Cerebellar cortex (tissue), 1 donor: ENCODE results near the gene MMGT1.
A peak's percentile ranks its signal among the peaks of the same experiment; 100 is the strongest.
"Not testable (repeated sequence)": the region's sequence is repeated elsewhere in the genome, so short reads cannot be mapped to it uniquely, and the experiment has no call there.

Source experiments
- DNase-seq: peaks from one replicate; pipeline ENCODE4 v3.0.0-alpha.2; 2015; ENCODE audit warnings: low spot score

The MMGT1 gene

DNA sequence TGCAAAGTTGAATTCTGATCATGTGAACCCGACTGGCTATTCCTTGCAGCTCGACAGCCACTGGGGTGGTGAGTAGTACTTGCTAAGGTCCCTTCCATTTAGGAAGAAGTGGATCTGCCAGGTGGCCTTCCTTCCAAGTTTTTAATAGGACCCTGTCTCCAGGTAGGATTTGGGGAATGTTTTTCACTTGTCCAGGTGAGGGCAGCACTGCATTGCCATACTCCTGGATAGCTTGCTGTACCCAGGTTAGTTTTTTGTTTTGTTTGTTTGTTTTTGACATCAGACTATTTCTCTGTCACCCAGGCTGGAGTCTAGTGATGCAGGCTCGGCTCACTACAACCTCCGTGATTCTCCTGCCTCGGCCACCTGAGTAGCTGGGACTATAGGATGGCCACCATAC lies 50.4 kb downstream of the MMGT1 start:
- no peak for DNase-seq

DNA sequence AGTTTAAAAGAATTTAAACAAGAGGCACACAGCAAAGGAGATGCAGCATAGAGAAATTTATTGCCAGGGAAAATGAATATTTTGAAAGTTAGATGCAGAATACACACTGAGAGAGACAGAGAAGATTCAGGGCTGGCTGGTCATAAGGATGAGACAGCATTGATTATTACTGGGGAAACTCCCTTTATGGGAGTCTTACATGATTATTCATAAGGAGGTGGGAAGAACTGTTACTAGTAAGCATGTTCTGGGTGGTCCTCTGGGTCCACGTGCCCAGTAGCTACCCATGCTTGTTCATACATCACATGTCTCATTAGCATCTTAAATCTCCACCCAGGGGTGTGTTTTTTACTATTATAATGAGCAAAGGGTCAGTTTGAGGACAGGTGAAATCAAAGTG lies 53.3 kb downstream of the MMGT1 start:
- not testable (repeated sequence) for DNase-seq

DNA sequence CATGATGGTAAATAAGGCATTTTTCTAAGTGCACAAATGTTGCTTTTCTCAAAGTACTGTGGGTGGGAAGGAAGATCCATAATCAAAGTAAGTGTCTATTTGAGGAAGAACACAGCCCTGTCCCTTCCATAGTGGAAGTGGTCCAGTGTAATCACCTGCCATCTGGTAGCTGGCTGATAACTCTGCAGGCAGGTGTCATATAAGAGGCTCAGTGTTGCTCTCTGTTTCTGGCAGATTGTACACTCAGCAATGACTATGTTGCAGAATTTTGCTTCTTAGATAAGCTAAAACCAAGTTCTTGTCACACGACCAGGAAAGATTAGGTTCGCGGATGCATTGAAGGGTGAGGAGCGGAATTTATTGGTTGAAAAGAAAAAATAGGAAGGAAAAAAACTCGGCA lies 59.4 kb downstream of the MMGT1 start:
- peak; percentile 81 for DNase-seq
